IPS DF 4.7 (cell line): ENCODE data around the gene BTRC.

Experiments
- DNase-seq: peaks from one replicate; pipeline ENCODE4 v3.0.0-alpha.2; 2013; ENCODE audit warnings: low spot score; ENCODE audit errors: extremely low read depth

BTRC gene

DNA sequence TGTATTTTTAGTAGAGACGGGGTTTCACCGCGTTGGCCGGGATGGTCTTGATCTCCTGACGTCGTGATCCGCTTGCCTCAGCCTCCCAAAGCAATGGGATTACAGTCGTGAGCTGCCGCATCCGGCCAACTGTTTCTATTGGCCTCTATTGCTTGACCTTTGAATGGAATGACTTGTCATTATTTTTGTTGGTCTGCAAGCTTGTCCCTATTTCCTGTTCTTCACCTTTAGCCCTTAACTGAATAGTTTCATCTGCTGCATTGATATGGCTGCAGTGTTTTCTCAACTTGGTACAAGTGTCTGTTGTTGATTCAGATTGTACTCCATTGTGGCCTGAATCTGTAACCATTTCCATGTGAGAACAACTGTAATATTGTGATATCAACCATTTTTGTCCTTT lies 128.6 kb downstream of the BTRC start:
- no peak for DNase-seq

DNA sequence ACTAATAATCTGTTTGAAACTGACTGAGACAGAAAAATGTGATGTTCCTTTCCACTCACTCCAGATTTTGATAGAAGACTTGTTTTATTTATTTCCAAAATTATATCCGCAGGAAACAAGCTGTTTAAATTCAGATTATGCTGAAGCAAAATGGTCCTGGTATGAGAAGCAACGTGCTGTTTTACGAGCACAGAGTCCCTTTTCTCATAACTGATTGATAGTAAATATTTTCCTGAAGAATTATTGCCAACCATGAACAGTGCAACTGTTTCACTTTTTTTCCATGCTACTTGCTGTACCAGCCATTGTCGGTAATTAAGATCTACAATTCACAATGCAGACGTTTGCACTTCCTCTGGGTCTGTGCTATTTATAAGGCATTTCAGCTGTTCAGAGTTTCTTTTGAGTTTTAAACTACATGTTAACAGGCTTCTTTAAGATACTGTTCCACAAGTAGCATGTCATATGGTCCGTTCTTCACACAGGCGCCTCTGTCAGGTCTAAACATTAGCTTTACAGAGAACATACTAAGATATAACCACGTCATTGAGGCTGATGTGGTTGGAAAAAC lies 130.3 kb downstream of the BTRC start:
- no peak for DNase-seq

DNA sequence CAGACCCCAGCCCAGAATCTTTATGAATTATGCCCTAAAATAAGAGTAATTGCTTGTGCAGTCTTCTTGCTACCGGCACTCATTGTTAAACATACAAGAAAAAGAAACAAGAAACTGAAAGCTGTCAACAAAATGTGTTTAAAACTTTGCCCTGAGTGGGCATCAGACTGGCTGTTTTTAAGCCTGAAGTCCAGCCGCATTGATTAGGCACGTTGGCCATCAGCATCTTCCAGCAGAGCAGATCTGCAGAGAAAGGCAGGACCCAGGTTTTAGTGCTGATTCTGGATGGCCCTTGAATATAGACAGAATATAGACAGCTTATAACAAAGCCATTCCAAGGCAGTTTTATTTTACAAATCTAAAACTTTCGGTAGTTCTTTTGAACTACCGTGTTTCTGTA lies 131.2 kb downstream of the BTRC start:
- no peak for DNase-seq

DNA sequence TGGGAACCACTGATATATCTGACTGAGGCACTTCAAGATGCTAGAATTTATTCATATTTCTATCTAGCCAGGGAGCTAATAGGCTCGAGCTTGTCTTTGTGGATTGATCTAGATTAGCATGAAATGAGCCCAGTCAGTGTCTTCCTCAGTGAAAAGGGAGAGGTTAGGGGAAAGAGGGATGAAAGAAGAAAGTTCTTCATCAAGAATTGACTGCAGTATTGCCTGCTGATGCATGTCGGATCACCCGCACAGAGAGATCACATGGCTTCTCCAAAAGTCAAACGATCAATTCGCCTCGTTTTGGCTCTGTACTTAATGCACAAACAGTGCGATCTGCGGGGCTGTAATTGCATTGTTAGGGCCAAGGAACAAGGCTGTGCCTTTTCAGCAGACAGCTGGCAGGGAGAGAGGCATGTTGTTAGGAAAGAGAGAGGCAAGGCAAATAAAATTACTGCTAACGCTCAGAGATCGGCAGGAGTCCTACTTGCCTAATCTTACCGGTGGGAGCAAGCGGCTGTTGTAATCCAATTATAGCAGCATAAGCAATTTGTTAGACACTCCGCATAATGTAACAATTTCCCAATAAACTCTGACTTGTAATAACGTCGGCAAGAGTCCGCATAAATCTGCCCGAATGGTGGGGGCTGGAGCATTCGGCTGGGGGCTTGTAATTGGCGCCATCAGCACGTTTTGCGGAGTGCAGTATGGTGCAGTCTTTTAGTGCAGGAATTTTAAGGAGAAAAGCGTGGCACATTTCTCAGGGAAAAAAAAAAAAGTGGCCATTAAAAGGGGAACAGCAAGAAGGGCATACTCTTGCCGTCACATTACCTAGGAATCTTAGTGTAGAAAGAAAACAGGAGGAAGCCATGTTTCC lies 132.0 kb downstream of the BTRC start:
- no peak for DNase-seq

DNA sequence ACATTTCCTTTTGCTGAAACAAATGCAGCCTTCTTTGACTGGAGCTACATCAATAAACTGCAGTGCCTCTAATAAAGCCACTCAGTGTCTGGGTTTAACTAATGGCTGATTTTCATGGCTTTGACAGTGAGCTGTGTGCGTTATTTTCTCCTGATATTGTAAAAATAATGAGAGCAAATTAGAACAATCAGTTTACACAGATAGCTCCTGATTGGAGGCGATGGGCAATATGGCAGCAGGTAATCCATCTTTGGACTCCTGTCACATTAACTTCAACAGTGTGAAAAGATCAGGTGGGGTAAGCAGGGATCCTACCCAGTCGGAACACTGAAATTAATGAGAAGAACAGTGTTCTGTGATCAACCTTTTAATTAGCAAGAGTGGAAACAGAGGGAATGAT lies 133.4 kb downstream of the BTRC start:
- no peak for DNase-seq

DNA sequence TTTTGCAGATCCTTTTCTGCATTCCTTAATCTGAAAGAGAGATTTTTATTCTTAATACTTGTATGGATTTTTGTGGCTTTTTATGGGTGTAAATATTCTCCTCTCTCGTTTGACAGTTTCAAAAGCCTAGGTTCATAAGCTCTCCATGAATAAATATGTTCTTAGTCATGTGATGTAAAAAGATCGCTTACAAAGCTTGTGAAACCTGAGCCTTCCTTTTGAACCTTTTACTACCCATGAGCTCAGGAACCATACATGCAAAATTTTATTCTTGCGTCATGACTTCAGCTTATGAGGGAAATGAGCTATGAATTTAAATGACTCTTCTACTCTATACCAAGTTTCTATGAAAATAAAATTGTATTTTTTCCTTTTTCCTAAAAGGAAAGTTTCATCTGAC lies 135.4 kb downstream of the BTRC start:
- DNase-seq, result no peak

DNA sequence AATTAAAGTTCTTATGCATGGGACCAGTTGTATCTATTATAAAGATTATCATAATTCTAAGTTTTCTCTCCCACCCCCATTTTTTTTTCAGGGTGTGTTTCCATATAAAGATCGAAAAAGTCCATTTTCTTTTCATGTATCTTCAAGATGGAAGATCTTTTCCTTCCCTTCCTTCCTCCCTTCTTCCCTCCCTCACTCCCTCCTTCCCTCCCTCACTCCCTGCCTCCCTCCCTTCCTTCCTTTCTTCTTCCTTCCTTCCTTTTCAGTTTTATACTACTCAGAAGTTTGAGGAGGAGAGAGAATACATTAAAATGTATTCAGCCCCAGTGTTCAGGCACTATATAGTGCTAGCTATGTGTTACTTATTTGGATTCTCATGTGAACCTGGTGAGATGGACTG lies 136.1 kb downstream of the BTRC start:
- no peak for DNase-seq

DNA sequence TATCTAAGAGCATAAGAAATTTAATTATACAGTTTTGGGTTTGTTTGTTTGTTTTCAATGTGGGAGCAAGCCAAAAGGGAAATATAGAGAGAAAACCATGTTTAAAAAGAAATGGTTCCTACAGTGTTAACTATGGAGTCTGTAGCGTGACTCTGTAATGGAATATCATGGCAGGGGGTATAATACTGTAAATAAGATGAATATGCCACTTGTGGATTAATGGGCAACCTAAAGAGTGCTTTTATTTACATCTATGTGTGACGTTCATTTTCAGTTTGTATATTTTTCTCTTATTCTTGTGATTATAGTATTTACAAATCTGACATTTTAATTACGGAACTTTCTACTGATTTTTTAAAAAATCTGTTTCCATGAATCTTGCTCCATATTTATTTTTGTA lies 138.2 kb downstream of the BTRC start:
- no peak for DNase-seq

DNA sequence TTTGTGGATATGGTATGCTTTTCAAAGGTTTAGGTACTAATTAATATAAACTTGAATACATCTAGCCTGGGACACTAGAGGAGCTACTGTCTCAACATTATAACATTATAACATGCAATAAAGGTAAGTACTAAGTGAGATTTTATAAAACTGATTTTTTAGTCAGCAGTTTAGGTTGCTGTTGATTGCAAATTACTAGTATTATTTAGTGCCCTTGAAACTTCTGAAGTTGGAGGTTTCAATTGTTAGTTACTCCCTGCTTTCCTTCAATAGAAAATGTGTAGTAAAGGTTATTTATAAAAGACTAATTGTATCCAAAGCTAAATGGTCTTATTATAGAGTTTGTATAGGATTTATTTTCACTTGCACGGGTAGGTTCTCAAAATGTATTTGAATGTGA lies 138.8 kb downstream of the BTRC start:
- no peak for DNase-seq

DNA sequence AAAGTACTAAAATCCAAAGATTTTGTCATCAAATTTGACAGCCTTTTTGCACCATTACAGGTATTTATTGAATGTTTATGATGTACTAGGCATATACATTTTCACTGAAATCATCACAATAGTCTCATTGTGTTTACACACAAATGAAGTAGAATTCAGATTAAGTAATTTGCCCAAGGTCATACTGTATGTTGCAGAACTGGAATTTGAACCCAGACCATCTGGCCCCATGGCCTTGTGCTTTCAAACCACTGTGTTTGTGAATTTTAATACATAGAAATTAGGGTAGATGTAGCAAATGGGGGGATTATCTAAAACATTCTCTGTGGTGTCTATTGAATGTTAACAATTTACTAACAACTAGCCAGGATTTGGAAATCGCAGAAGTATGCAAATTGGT lies 139.3 kb downstream of the BTRC start:
- no peak for DNase-seq

DNA sequence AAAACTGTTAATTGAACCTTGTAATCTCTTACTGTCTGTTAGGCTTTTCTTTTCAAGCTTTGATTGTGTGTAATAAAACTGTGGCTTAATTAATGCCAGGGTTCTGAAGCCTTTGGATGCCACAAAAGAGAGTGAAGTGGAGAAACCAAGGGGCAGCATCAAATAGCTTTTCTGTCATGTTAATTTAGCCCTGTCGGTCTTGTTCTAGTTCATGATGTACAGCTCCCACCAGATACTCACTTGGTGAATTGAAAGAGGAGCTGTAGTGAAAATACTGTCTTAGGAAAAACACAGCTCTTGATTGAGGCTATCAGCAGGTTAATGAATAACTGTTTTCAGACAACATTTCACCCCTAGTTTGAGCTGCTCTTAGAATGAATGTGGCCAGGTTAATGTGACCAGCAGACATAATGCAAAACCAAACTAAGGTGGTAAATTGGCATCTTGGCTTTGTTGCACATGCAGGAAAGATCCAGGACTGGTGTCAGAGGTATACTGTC lies 139.9 kb downstream of the BTRC start:
- no peak for DNase-seq

DNA sequence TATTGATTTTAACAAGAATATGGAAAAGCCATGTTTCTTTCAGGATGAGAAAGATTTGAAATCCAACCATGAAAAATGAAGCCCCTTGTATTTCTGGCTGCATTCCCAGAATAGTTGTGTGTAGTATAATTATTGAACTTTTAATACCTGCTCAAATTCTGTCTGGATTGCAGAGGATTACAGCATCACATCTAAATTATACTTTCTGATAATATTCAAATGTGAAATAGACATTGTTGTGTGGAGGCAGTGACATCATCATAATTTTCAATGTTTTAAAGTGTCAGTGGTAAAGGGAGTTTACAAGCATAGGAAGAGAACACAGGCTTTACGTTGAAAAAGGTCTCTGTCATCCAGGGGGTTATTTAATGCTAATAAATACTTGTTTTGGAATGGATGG lies 140.7 kb downstream of the BTRC start:
- DNase-seq, result no peak

DNA sequence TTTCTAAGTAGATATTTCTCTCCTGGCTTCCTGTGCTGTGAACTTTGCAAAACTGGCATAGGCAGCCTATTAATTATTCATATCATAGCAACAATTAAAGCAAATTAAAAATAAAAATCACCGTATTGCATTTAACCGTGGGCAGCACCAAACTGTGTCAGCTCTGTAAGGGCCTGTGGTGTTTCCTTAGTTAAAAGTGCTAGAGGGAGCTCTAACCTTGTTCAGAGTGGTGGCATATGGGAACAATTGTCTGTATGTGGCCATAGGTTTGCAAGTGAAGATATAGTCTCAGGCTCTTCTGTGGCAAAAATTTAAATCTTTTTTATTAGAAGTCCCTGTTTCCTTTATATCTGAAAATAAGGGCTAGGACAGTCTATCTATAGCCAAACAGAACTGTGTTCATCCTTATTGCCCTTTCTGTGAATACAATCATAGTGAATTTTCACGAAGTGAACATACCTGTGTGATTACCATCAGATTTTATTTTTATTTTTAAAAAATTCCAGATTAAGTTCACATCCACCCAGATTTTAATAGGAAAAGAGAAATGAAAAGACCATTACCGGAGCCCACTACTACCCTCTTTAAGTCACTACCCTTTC lies 141.5 kb downstream of the BTRC start:
- DNase-seq, result no peak

DNA sequence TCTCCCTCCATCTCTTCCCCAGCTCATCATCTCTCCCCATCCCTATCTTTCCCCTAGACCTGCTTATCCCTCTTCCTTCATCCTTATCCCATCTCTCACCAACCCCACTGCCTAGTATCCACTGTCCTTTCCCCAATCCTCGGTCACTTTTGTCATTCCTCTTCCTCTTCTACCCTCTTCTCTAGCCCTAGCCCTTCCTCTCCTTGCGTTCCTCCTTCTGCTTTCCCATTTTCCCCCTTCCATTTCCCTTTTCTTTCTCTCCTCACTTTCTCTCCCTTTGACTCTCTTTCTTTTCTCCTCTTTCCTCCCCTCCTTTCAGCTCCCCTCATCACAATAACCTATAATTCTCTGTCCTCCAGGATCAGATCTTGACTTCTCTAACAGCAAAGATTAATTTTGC lies 150.5 kb downstream of the BTRC start:
- DNase-seq, result no peak

DNA sequence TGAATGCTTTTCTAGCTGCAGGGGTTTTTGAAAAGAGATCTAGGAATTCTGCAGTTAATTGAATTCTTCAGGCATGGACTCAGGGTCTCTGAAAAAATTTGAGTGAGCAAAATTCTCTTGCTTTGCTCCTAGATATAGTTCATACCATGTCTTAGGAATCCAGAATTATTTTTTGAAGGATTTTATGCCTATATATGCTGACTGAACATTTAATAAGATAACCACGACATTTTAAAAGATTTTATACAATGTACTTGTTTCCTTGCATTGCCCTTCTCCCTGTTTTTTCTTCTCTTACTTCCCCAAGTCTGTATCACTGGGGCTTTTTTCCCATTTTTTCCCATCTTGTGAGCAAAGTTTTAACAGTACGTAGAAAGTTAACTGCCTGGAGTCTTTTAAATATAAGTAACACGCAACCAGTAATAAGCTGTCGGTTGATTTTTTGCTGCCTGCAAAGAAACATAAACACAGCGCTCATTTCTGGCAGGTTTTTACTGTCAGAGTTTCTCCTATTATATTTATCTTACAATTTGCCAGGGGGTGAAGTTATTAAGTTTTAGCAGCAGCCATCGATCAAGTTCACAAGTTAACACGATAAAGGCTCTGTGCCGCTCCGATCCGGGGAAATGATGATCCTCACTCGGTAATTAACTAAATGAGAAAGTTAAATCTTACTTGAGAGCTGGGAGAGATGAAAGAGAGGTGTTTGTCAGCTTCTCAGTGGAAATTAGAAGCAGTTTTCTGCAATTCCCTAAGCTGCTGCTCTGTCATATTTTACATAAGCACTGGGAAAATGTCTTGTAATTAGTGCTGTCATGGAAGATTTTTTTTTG lies 153.1 kb downstream of the BTRC start:
- no peak for DNase-seq

DNA sequence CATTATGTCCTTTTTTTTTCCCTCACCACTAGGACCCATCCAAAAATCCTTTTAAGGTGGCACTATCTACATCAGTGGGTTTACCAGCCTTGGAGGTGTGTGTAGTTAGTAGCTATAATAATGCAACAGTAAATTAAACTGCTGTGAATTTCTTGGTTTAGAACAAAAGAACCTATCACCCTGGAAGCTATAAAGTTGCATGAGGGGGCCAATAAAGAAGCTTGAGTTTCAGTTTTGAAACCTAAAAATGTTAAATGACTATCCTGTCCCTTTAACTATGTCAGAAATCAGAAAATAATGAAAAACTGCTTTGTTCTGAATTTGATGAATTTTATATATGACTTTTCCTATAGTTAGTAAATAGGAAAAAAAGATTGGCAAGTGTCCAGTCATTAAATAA lies 153.9 kb downstream of the BTRC start:
- no peak for DNase-seq

DNA sequence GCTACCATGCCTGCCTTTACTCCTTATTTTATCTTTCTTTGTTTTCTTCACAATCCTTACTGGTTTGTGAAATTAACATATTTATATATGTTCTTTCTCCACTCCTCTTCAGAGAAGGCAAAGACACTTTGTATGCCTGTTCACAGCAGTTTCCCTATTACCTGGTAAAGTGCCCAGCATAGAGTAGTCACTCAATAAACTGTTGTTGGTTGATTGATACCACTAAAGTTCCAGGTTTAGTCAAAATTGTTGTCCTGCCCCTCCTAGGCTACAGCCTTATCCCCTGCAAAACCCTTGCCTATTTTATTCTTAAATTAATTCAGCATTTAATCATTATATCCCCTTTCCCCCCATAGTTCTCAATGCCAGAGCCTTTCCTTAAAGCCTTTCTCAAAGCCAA lies 158.0 kb downstream of the BTRC start:
- no peak for DNase-seq

DNA sequence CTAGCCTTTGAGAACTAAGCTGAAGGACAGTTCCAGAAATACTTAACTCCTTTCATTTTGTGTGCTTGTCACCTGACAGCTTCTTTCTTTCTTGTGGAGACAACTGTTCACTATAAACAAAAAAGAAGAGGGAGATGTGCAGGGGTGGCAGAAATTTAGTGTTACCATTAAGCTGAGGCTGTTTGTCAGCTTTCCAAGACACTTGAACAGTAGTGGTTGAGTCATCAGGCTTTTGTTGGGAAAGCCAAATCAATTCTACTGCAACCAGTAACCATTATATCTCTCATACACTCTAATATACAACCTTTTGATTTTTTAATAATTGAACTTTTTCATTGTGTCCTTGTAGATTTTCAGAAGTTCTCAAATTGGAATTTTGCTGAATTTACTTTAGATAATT lies 158.8 kb downstream of the BTRC start:
- no peak for DNase-seq

DNA sequence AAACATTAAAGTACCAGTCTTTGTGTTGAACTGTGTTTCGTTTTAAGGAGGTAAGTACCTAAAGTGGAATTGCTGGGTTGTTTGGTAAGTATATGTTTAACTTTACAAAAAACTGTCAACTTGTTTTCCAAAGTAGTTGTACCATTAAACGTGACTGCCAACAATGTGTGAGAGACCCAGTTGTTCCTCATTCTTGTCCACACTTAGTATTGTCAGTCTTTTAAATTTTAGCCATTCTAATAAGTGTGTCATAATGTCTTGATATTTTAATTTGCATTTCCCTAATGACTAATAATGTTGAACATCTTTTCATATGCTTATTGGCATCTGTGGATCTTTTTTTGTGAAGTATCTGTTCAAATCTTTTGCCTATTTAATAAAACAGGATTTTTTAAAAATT lies 159.8 kb downstream of the BTRC start:
- no peak for DNase-seq

DNA sequence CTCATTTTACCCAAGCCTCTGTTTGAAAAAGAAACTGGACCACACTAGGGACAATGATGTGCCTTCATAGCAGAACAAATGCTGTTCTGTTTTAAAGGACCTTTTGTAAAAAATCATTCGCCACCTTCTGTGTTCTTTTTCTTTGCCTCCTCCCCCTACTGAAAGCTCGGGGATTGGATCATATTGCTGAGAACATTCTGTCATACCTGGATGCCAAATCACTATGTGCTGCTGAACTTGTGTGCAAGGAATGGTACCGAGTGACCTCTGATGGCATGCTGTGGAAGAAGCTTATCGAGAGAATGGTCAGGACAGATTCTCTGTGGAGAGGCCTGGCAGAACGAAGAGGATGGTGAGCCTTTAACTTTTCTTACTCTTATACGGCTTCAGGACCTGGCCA lies 171.9 kb downstream of the BTRC start:
- no peak for DNase-seq

DNA sequence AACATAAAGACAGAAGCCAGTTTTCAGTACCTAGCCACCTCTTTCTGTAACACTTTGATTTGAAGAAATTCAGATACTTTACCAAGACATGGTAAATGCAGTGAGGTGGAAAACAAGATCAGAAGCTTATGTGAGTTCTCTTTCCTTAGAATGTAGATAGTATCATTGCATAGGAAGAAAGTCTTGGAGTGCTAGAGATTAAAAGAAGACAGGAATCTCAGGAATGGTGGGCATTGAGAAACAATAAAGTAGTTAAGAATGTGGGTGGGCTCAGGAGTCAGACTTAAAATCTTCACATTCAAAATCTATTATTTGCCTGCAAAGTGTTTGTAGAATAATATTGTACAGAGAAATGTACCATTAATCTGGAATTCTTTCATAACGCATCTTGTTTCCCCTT lies 175.2 kb downstream of the BTRC start:
- no peak for DNase-seq
